Measurements from ENCODE around the gene CIAO3. TPM values are rescaled to one million over a fixed set of nuclear protein-coding genes. Genes with fewer than 3 reads are reported as not detected.

Gene CIAO3
- total RNA-seq, 2 donors from 2014 or later = 56.7 to 76.6 TPM

GRCh38 chr16:726188-726437 is 14.7 kb downstream of the CIAO3 start:
- no peaks in the 10 kb centered on the region for H3K9me3 ChIP-seq
- no peaks in the 10 kb centered on the region for H3K36me3 ChIP-seq
- intact Hi-C loops (cut with DNase I) = no loop called here
- DNase-seq (ENCODE audit: low spot score) = no peak
- WGBS = 23% methylated on average over 8 of the region's 9 CpGs
- no peak for TF ChIP-seq POLR2AphosphoS5 (IDR thresholded peaks at IDR 0.05)
- TF ChIP-seq CTCF (IDR thresholded peaks at IDR 0.05) = no peak
- TF ChIP-seq POLR2A (IDR thresholded peaks at IDR 0.05) = no peak
- H3K27me3 ChIP-seq (replicated peaks; ENCODE audit: insufficient read depth) = no peaks in the 10 kb centered on the region
- no peak overlapping the region for H3K4me3 ChIP-seq
- no peak overlapping the region for H3K27ac ChIP-seq
- peaks cover 24% of the 10 kb centered on the region for H3K4me1 ChIP-seq (replicated peaks)

GRCh38 chr16:725463-726187 is 15.2 kb downstream of the CIAO3 start:
- H3K27ac ChIP-seq = no peak overlapping the region
- no peak for TF ChIP-seq POLR2A (IDR thresholded peaks at IDR 0.05)
- no peak for TF ChIP-seq CTCF (IDR thresholded peaks at IDR 0.05)
- no peak for TF ChIP-seq POLR2AphosphoS5 (IDR thresholded peaks at IDR 0.05)
- no peaks in the 10 kb centered on the region for H3K36me3 ChIP-seq
- H3K4me1 ChIP-seq (replicated peaks) = peaks cover 24% of the 10 kb centered on the region
- 62% methylated on average over 16 of the region's 23 CpGs for WGBS
- no peaks in the 10 kb centered on the region for H3K9me3 ChIP-seq
- no peak overlapping the region for H3K4me3 ChIP-seq
- no peaks in the 10 kb centered on the region for H3K27me3 ChIP-seq (replicated peaks; ENCODE audit: insufficient read depth)
- intact Hi-C loops (cut with DNase I) = no loop called here
- DNase-seq (ENCODE audit: low spot score) = no peak

- no peaks in the 10 kb centered on the region for H3K27me3 ChIP-seq (replicated peaks; ENCODE audit: insufficient read depth)
- WGBS = no CpG with 5 or more reads among the region's 7 CpGs
- peaks cover 30% of the 10 kb centered on the region for H3K4me1 ChIP-seq (replicated peaks)
Measured at GRCh38 chr16:725041-725376, 15.8 kb downstream of the CIAO3 start.

GRCh38 chr16:724188-725040 is 16.4 kb downstream of the CIAO3 start:
- no peaks in the 10 kb centered on the region for H3K36me3 ChIP-seq
- H3K27ac ChIP-seq = no peak overlapping the region
- 82% methylated on average over 24 of the region's 29 CpGs for WGBS
- TF ChIP-seq CTCF (IDR thresholded peaks at IDR 0.05) (no peak), POLR2AphosphoS5 (IDR thresholded peaks at IDR 0.05) (no peak), POLR2A (IDR thresholded peaks at IDR 0.05) (no peak)
- no peaks in the 10 kb centered on the region for H3K9me3 ChIP-seq
- intact Hi-C loops (cut with DNase I) = no loop called here
- H3K4me1 ChIP-seq (replicated peaks) = peaks cover 33% of the 10 kb centered on the region
- H3K4me3 ChIP-seq = no peak overlapping the region
- no peak for DNase-seq (ENCODE audit: low spot score)
- no peaks in the 10 kb centered on the region for H3K27me3 ChIP-seq (replicated peaks; ENCODE audit: insufficient read depth)

More at GRCh38 chr16:725041-725376, 15.8 kb downstream of the CIAO3 start:
- H3K9me3 ChIP-seq = no peaks in the 10 kb centered on the region
- TF ChIP-seq POLR2A (IDR thresholded peaks at IDR 0.05) (no peak), CTCF (IDR thresholded peaks at IDR 0.05) (no peak), POLR2AphosphoS5 (IDR thresholded peaks at IDR 0.05) (no peak)
- H3K4me3 ChIP-seq = no peak overlapping the region
- DNase-seq (ENCODE audit: low spot score) = no peak
- H3K36me3 ChIP-seq = no peaks in the 10 kb centered on the region
- H3K27ac ChIP-seq = no peak overlapping the region
- intact Hi-C loops (cut with DNase I) = no loop called here

GRCh38 chr16:723695-724094 is 17.1 kb downstream of the CIAO3 start:
- H3K4me1 ChIP-seq (replicated peaks) = peaks cover 32% of the 10 kb centered on the region
- no peaks in the 10 kb centered on the region for H3K9me3 ChIP-seq
- H3K36me3 ChIP-seq = no peaks in the 10 kb centered on the region
- no peak overlapping the region for H3K27ac ChIP-seq
- no peak for DNase-seq (ENCODE audit: low spot score)
- WGBS = 83% methylated on average over 9 of the region's 9 CpGs
- no peaks in the 10 kb centered on the region for H3K27me3 ChIP-seq (replicated peaks; ENCODE audit: insufficient read depth)
- intact Hi-C loops (cut with DNase I) = no loop called here
- no peak for TF ChIP-seq POLR2AphosphoS5 (IDR thresholded peaks at IDR 0.05)
- TF ChIP-seq POLR2A (IDR thresholded peaks at IDR 0.05) = no peak
- no peak for TF ChIP-seq CTCF (IDR thresholded peaks at IDR 0.05)
- H3K4me3 ChIP-seq = no peak overlapping the region

All from prostate gland (tissue), 2 donors.